Measurements from ENCODE around the gene MYH15.
"Not testable (repeated sequence)": the region's sequence is repeated elsewhere in the genome, so short reads cannot be mapped to it uniquely, and the experiment has no call there.

Gene MYH15

GRCh38 chr3:108380128-108380795, 130.1 kb downstream of the MYH15 start:
- DNase-seq (ENCODE audit: low spot score) = no peak
- in situ Hi-C loops (cut with MboI; ENCODE audit: low sequenced_read_pairs, unreplicated experiment) = no loop called here
- TF ChIP-seq, protein P1, sequence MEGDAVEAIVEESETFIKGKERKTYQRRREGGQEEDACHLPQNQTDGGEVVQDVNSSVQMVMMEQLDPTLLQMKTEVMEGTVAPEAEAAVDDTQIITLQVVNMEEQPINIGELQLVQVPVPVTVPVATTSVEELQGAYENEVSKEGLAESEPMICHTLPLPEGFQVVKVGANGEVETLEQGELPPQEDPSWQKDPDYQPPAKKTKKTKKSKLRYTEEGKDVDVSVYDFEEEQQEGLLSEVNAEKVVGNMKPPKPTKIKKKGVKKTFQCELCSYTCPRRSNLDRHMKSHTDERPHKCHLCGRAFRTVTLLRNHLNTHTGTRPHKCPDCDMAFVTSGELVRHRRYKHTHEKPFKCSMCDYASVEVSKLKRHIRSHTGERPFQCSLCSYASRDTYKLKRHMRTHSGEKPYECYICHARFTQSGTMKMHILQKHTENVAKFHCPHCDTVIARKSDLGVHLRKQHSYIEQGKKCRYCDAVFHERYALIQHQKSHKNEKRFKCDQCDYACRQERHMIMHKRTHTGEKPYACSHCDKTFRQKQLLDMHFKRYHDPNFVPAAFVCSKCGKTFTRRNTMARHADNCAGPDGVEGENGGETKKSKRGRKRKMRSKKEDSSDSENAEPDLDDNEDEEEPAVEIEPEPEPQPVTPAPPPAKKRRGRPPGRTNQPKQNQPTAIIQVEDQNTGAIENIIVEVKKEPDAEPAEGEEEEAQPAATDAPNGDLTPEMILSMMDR (IDR thresholded peaks at IDR 0.05; ENCODE audit: borderline replicate concordance, control extremely low read depth, extremely low read depth, insufficient read depth, missing control alignments) = no peak

DNA sequence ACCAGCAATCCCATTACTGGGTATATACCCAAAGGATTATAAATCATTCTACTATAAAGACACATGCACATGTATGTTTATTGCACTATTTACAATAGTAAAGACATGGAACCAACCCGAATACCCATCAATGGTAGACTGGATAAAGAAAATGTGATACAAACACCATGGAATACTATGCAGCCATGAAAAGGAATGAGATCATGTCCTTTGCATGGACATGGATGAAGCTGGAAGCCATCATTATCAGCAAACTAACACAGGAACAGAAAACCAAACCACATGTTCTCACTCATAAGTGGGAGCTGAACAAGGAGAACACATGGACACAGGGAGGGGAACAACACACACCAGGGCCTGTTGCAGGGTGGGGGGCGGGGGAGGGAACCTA, 131.4 kb downstream of the MYH15 start:
- DNase-seq (ENCODE audit: low spot score); in situ Hi-C loops (cut with MboI; ENCODE audit: low sequenced_read_pairs, unreplicated experiment): not testable (repeated sequence)

DNA sequence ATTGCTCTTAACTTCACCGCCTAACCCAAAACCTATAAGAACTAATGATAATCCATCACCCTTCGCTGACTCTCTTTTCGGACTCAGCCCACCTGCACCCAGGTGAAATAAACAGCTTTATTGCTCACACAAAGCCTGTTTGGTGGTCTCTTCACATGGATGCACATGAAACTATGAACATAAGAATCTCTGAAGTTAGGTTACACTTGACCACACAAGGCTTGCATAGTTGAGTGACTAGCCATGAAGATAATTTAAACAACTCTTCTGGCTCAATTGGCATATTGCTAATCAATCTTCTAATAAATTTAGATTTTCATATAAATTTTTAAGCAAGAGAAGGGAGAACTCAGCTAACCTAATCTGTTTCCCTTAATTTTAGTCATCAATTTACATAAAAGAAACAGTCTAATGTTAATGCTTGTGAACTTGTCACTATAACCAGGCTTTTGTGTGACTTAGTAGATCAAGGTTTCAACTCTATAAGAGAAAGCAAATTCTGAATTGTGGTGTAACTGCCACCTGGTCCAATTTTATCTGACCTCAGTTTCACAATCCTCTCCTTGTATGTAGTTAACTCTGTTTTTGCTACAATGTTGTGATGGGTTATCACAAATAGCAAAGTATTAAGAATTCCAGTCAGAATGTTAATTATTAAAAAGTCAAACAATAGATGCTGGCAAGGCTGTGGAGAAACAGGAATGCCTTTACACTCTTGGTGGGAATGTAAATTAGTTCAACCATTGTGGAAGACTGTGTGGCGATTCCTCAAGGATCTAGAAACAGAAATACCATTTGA, 132.0 kb downstream of the MYH15 start:
- DNase-seq (ENCODE audit: low spot score) = no peak
- in situ Hi-C loops (cut with MboI; ENCODE audit: low sequenced_read_pairs, unreplicated experiment) = no loop called here
- TF ChIP-seq, protein P1 (IDR thresholded peaks at IDR 0.05; ENCODE audit: borderline replicate concordance, control extremely low read depth, extremely low read depth, insufficient read depth, missing control alignments) = no peak

- no peak for DNase-seq (ENCODE audit: low spot score)
- in situ Hi-C loops (cut with MboI; ENCODE audit: low sequenced_read_pairs, unreplicated experiment) = no loop called here
- TF ChIP-seq, protein P1 (IDR thresholded peaks at IDR 0.05; ENCODE audit: borderline replicate concordance, control extremely low read depth, extremely low read depth, insufficient read depth, missing control alignments) = no peak
These were observed 133.0 kb downstream of the MYH15 start for GRCh38 chr3:108377384-108377783.

DNA sequence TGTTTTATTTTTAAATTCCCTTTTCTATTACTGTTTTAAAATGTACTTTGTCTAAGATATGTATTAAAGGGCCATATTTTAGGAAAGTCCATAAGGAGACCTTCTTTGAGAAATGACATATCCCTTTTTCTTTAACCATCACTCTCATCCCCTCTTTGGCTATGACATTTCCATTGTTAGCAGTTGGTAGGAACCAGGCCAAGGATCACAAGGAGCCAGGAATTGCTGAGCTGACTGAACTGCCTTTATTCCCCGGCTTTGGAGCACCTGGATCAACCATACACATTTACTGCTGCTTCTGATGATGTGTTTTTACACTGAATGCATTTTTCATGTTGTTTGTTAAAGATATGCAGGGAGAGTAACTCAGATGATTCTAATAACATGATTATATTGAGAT, 134.4 kb downstream of the MYH15 start:
- TF ChIP-seq, protein P1 (IDR thresholded peaks at IDR 0.05; ENCODE audit: borderline replicate concordance, control extremely low read depth, extremely low read depth, insufficient read depth, missing control alignments) = no peak
- in situ Hi-C loops (cut with MboI; ENCODE audit: low sequenced_read_pairs, unreplicated experiment) = no loop called here
- no peak for DNase-seq (ENCODE audit: low spot score)

- TF ChIP-seq, protein P1 (IDR thresholded peaks at IDR 0.05; ENCODE audit: borderline replicate concordance, control extremely low read depth, extremely low read depth, insufficient read depth, missing control alignments) = no peak
- in situ Hi-C loops (cut with MboI; ENCODE audit: low sequenced_read_pairs, unreplicated experiment) = no loop called here
- DNase-seq (ENCODE audit: low spot score) = no peak
These were observed 151.4 kb downstream of the MYH15 start for GRCh38 chr3:108359011-108359410.

GRCh38 chr3:108357042-108357441, 153.4 kb downstream of the MYH15 start:
- in situ Hi-C loops (cut with MboI; ENCODE audit: low sequenced_read_pairs, unreplicated experiment) = no loop called here
- TF ChIP-seq, protein P1 (IDR thresholded peaks at IDR 0.05; ENCODE audit: borderline replicate concordance, control extremely low read depth, extremely low read depth, insufficient read depth, missing control alignments) = no peak

More at GRCh38 chr3:108357042-108357441, 153.4 kb downstream of the MYH15 start:
- no peak for DNase-seq (ENCODE audit: low spot score)

Measured in GM13976 (cell line).